Loucy (cell line): Measurements from ENCODE around the gene CXorf65.

Experiments used
- H2AFZ ChIP-seq: fragments of 200-600 bp; sonication (generic); 2 replicates; pipeline ENCODE4 v1.6.0; 2016; ENCODE audit warnings: antibody characterized with exemption, mild to moderate bottlenecking, low read length, moderate library complexity
- H3F3A ChIP-seq: fragments of 200-600 bp; 2 replicates; pipeline ENCODE4 v1.6.0; 2016; ENCODE audit warnings: antibody characterized with exemption, low read depth, mild to moderate bottlenecking
- H3K27me3 ChIP-seq: fragments of 200-600 bp; sonication (generic); 2 replicates; pipeline ENCODE4 v1.6.1; 2014; ENCODE audit warnings: low read length, mild to moderate bottlenecking; ENCODE audit not compliant: insufficient read depth, poor library complexity, severe bottlenecking
- H3K36me3 ChIP-seq: fragments of 200-600 bp; sonication (generic); 2 replicates; pipeline ENCODE4 v1.6.1; 2016; ENCODE audit warnings: low read length; ENCODE audit not compliant: insufficient read depth
- H3K4me1 ChIP-seq: fragments of 200-600 bp; sonication (generic); 2 replicates; pipeline ENCODE4 v1.5.1; 2014; ENCODE audit warnings: low read length, mild to moderate bottlenecking; ENCODE audit not compliant: insufficient read depth, poor library complexity, severe bottlenecking
- H3K4me2 ChIP-seq: fragments of 200-600 bp; sonication (generic); 2 replicates; pipeline ENCODE4 v1.6.0; 2014; ENCODE audit warnings: antibody characterized with exemption, low read length, low read depth, mild to moderate bottlenecking; ENCODE audit not compliant: poor library complexity, severe bottlenecking
- H3K4me3 ChIP-seq: fragments of 200-600 bp; sonication (generic); 2 replicates; pipeline ENCODE4 v1.5.1; 2014; ENCODE audit warnings: low read length, mild to moderate bottlenecking, mixed read lengths; ENCODE audit not compliant: poor library complexity, severe bottlenecking
- H3K79me2 ChIP-seq: fragments of 200-600 bp; sonication (generic); 2 replicates; pipeline ENCODE4 v1.6.1; 2014; ENCODE audit warnings: low read length; ENCODE audit not compliant: insufficient read depth
- H3K9ac ChIP-seq: fragments of 200-600 bp; sonication (generic); 2 replicates; pipeline ENCODE4 v1.6.0; 2014; ENCODE audit warnings: mild to moderate bottlenecking, low read depth, low read length, moderate library complexity; ENCODE audit not compliant: poor library complexity, severe bottlenecking
- H3K9me2 ChIP-seq: fragments of 200-600 bp; sonication (generic); replicated peaks from 2 replicates; pipeline ENCODE4 v1.6.1; 2016; ENCODE audit warnings: low read depth, low read length, mixed read lengths
- H3K9me3 ChIP-seq: fragments of 200-600 bp; sonication (generic); 2 replicates; pipeline ENCODE4 v1.6.1; 2014; ENCODE audit warnings: mild to moderate bottlenecking, antibody characterized with exemption, low read length, low read depth; ENCODE audit not compliant: insufficient read depth
- H4K20me1 ChIP-seq: fragments of 200-600 bp; sonication (generic); 2 replicates; pipeline ENCODE4 v1.6.0; 2014; ENCODE audit warnings: antibody characterized with exemption, low read length, mild to moderate bottlenecking; ENCODE audit not compliant: insufficient read depth, poor library complexity, severe bottlenecking
- CTCF ChIP-seq: fragments of 200-600 bp; sonication (generic); conservative IDR thresholded peaks from 2 replicates; pipeline ENCODE4 v1.5.1; 2014; ENCODE audit warnings: mild to moderate bottlenecking, antibody characterized with exemption, low read length
- EZH2phosphoT487 ChIP-seq: fragments of 200-600 bp; IDR thresholded peaks from 2 replicates; pipeline ENCODE4 v1.6.1; 2018; ENCODE audit warnings: antibody characterized with exemption, mild to moderate bottlenecking, moderate library complexity, borderline replicate concordance

The CXorf65 gene

GRCh38 chrX:71131510-71131909, 25.0 kb upstream of the CXorf65 start:
- no peak overlapping the region for H3K9ac ChIP-seq
- H3K4me3 ChIP-seq: no peak overlapping the region
- TF ChIP-seq EZH2phosphoT487 (no peak), CTCF (no peak)
- H4K20me1 ChIP-seq: no peaks in the 10 kb centered on the region
- no peak overlapping the region for H3K4me2 ChIP-seq
- no peaks in the 10 kb centered on the region for H3K9me2 ChIP-seq
- no peaks in the 10 kb centered on the region for H3F3A ChIP-seq
- H3K36me3 ChIP-seq: peaks cover 66% of the 10 kb centered on the region; the same call in 1 of the 2 replicates
- peaks cover 7% of the 10 kb centered on the region; the same call in 1 of the 2 replicates for H3K79me2 ChIP-seq
- H3K27me3 ChIP-seq: no peaks in the 10 kb centered on the region
- H3K9me3 ChIP-seq: no peaks in the 10 kb centered on the region
- peaks cover 8% of the 10 kb centered on the region for H3K4me1 ChIP-seq
- no peak overlapping the region for H2AFZ ChIP-seq

DNA sequence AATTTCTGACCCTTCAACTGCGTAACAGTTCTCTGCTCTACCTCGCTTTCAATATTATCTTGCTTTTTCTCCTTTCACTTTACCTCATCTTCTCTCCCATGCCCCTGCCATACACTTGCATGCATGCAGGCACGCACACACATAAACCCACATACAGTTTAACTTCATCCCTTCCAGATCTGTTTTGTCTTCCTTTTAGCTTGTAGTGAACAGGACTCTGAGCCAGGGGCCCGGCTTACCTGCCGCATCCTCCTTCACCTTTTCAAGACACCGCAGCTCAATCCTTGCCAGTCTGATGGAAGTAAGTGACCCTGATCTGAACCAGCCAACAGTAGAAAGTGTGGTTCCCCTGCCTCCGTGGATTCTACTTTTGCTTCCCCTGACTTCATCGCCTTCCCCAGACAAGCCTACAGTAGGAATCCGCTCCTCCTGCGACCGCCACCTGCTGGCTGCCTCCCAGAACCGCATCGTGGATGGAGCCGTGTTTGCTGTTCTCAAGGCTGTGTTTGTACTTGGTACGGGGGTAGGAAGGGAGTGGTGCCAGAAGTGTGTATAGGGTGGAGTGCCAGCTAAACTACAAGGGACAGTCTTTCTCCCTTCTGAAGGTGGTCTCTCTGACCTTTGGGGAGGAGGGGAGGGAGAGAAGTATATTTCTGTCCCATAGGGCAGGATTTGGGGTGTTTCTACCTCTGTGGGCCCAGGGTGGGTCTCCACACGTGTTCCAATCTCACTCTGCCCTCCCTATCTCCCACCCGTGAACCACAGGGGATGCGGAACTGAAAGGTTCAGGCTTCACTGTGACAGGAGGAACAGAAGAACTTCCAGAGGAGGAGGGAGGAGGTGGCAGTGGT, 22.6 kb upstream of the CXorf65 start:
- Histone ChIP-seq H3K4me1 (peaks cover 12% of the 10 kb centered on the region), H3K9me3 (no peaks in the 10 kb centered on the region), H3K27me3 (no peaks in the 10 kb centered on the region), H3K79me2 (peaks cover 7% of the 10 kb centered on the region; the same call in 1 of the 2 replicates), H3K4me3 (no peak overlapping the region), H3F3A (no peaks in the 10 kb centered on the region), H3K9me2 (no peaks in the 10 kb centered on the region), H2AFZ (no peak overlapping the region), H3K4me2 (peak overlapping the region; percentile 27), H4K20me1 (no peaks in the 10 kb centered on the region), H3K36me3 (peaks cover 60% of the 10 kb centered on the region; the same call in 1 of the 2 replicates), H3K9ac (peak overlapping the region; percentile 48)
- peak; percentile 74 for TF ChIP-seq CTCF
- TF ChIP-seq EZH2phosphoT487: no peak

- Histone ChIP-seq H3F3A (no peaks in the 10 kb centered on the region), H3K9me3 (no peaks in the 10 kb centered on the region), H3K4me3 (no peak overlapping the region), H3K9me2 (no peaks in the 10 kb centered on the region), H3K36me3 (peaks cover 62% of the 10 kb centered on the region; the same call in 1 of the 2 replicates), H3K27me3 (no peaks in the 10 kb centered on the region), H4K20me1 (no peaks in the 10 kb centered on the region), H2AFZ (no peak overlapping the region), H3K4me1 (peaks cover 12% of the 10 kb centered on the region), H3K4me2 (peak overlapping the region; percentile 27), H3K79me2 (peaks cover 7% of the 10 kb centered on the region; the same call in 1 of the 2 replicates), H3K9ac (no peak overlapping the region)
- TF ChIP-seq CTCF (no peak), EZH2phosphoT487 (no peak)
Measured at GRCh38 chrX:71128166-71128833, 21.8 kb upstream of the CXorf65 start.
